Measurements from ENCODE around the gene ADCY10. TPM values are rescaled to one million over a fixed set of nuclear protein-coding genes. Genes with fewer than 3 reads are reported as not detected.

Gene ADCY10
- total RNA-seq, 1 experiment from 2014 or later, result 0.20 TPM

GRCh38 chr1:167774710-167775109 lies 139.2 kb downstream of the ADCY10 start:
- H2BK5ac ChIP-seq (ENCODE audit: insufficient read length, low read length), result no peak overlapping the region
- H3K27me3 ChIP-seq (ENCODE audit: insufficient read depth, low read length), result no peaks in the 10 kb centered on the region
- H3K79me1 ChIP-seq (ENCODE audit: insufficient read depth, low read depth, low read length, poor library complexity, severe bottlenecking), result no peaks in the 10 kb centered on the region
- no peak overlapping the region for H2BK20ac ChIP-seq (ENCODE audit: low read depth, low read length, poor library complexity, severe bottlenecking)
- peaks cover 32% of the 10 kb centered on the region for H3K27me3 Mint-ChIP-seq (ENCODE audit: low read depth)
- H3K9ac ChIP-seq (ENCODE audit: extremely low read depth, insufficient read length, low read length), result no peak overlapping the region
- H3K4me1 ChIP-seq (ENCODE audit: insufficient read depth, low read length), result no peaks in the 10 kb centered on the region
- no peak for DNase-seq
- H3K23me2 ChIP-seq (ENCODE audit: insufficient read length, low read depth, low read length, poor library complexity, severe bottlenecking), result no peaks in the 10 kb centered on the region
- no peak overlapping the region for H3K23ac ChIP-seq (ENCODE audit: insufficient read length, low read depth, low read length)
- peaks cover 7 to 10% of the 10 kb centered on the region in 2 experiments for H3K4me1 Mint-ChIP-seq
- H3K9me3 ChIP-seq (ENCODE audit: control insufficient read depth, low read depth, low read length), result no peaks in the 10 kb centered on the region
- no peak overlapping the region for H2AK5ac ChIP-seq (ENCODE audit: insufficient read length, low read length)
- no peak overlapping the region for H3K14ac ChIP-seq (ENCODE audit: insufficient read depth, low read length)
- no peak overlapping the region for H3K18ac ChIP-seq (ENCODE audit: insufficient read length, low read depth, low read length)
- H4K5ac ChIP-seq (ENCODE audit: insufficient read length, low read depth, low read length), result no peak overlapping the region
- no peak overlapping the region for H3K4me3 Mint-ChIP-seq
- H2AFZ ChIP-seq (ENCODE audit: low read length), result no peak overlapping the region
- H2BK120ac ChIP-seq (ENCODE audit: low read depth, low read length, poor library complexity, severe bottlenecking), result no peak overlapping the region
- no peak overlapping the region for H4K91ac ChIP-seq (ENCODE audit: insufficient read length, low read depth, low read length)
- no peak overlapping the region for H3K27ac ChIP-seq (ENCODE audit: insufficient read length, low read depth, low read length)
- H3K36me3 Mint-ChIP-seq (ENCODE audit: insufficient read depth in 1 of 3, low read depth in 3 of 3), result peaks cover 47 to 67% (median 64%) of the 10 kb centered on the region in 3 experiments
- no peaks in the 10 kb centered on the region for H4K20me1 ChIP-seq (ENCODE audit: control insufficient read depth, insufficient read depth, insufficient read length)
- H3K27ac Mint-ChIP-seq, result no peak overlapping the region
- H3K79me2 ChIP-seq (ENCODE audit: insufficient read depth, low read length), result no peaks in the 10 kb centered on the region
- TF ChIP-seq CTCF (conservative IDR thresholded peaks at IDR 0.05), result no peak
- H3T11ph ChIP-seq (ENCODE audit: low read length), result no peak overlapping the region
- H4K8ac ChIP-seq (replicated peaks; ENCODE audit: insufficient read length, low read depth, low read length), result no peak overlapping the region
- H2BK15ac ChIP-seq (ENCODE audit: low read depth, low read length), result no peak overlapping the region
- peaks cover 1 to 7% of the 10 kb centered on the region in 2 experiments; a peak in 2 of 5 replicates for H3K9me3 Mint-ChIP-seq
- H3K4ac ChIP-seq (ENCODE audit: low read depth, low read length), result no peak overlapping the region
- H3K56ac ChIP-seq (ENCODE audit: insufficient read length, low read depth, low read length), result no peak overlapping the region
- H3K4me2 ChIP-seq (ENCODE audit: insufficient read depth, insufficient read length, low read length), result no peak overlapping the region
- H2BK12ac ChIP-seq (ENCODE audit: insufficient read length, low read depth, low read length), result no peak overlapping the region

Data from H9 (cell line).